ENCODE measurements around the gene EXD3.

The EXD3 gene

DNA sequence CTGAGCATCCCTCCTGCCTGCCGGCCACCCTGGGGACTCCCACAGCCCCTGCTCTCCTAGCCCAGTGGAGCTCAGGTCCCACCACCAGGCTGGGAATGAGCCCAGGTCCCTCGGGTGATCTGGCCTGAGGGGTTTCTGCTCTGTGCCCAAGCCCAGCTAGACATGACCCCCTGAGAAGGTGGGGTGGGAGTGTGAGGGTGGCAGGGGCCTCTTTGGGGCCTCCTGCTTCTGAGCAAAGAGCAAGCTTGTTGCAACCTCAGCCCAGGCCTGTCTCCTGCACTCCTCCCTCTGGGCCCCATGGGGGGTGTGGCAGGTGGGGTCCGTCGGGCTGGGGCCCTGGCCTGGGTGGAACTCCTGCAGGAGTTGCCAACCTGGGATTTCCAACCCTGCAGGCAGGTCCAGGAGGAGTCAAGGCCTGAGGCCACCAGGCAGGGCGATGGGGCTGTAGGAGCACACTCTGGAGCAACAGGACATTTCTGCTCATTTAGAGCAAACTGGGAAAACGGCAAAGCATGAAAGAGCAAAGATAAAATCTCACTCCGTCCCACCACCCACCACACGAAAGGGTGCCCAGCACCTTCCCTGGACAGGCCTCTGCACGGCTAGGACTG is 109.5 kb downstream of the EXD3 start:
- no peak for DNase-seq

DNA sequence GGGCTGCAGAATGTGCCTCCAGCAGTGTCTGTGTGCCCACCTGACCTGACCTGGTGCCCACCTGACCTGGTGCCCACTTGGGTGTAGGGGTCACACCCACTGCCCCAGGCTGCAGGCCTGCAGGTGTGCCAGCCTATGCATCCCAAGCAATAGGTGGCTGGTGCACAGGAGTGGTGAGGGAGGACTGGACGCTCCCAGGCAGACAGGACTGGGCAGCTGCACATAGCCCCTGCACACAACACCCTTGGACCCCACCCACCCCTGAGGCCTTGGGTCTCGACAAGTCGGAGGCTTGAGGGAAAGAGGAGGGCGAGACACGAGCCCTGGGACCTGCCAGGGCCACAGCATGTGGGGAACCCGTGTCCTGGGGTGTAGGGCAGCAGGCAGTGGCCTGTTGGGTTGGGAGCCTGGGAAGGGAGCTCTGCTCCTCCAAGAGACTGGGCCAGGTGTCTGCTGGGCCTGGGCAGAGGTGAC is 110.1 kb downstream of the EXD3 start:
- no peak for DNase-seq

DNA sequence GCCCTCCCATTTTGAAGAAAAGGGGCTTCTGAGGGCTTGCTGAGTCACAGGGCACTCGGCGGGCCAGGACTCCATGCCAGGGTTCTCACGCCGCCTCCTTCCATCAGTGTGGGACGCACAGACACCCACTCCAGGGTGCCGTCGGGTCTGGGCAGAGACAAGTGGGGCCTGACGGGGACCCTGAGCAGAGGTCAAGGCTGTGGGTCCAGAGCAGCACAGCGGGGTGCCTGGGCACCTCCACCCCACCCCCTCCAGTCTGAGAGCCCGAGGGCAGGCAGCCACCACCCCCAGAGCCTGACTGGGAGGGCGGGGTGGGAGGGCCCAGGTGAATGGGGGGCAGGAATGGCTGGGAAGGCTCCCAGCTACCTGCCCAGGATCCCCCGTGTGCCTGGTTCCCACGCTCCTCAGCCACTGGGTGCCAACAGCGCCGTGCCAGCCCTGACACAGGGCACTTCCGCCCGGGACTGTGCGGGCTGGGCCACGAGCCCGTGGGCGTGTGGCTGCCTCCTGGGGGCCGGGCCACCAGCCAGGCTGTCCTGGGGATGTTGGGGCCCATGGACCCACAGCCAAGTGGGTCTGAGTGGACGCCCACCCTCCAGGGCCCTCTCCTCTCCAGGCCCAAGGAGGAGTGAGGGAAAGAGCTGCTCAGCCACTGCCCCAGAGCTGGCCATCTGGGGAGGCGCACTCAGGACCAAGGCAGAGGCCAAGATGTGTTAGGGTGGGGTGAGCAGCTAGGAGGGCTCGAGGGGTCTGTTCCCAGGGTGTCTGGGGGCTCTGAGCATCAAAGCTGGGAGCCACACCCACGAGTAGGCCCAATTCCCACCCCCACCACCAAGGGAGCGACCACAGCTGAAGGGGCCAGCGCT is 110.7 kb downstream of the EXD3 start:
- DNase-seq = no peak

DNA sequence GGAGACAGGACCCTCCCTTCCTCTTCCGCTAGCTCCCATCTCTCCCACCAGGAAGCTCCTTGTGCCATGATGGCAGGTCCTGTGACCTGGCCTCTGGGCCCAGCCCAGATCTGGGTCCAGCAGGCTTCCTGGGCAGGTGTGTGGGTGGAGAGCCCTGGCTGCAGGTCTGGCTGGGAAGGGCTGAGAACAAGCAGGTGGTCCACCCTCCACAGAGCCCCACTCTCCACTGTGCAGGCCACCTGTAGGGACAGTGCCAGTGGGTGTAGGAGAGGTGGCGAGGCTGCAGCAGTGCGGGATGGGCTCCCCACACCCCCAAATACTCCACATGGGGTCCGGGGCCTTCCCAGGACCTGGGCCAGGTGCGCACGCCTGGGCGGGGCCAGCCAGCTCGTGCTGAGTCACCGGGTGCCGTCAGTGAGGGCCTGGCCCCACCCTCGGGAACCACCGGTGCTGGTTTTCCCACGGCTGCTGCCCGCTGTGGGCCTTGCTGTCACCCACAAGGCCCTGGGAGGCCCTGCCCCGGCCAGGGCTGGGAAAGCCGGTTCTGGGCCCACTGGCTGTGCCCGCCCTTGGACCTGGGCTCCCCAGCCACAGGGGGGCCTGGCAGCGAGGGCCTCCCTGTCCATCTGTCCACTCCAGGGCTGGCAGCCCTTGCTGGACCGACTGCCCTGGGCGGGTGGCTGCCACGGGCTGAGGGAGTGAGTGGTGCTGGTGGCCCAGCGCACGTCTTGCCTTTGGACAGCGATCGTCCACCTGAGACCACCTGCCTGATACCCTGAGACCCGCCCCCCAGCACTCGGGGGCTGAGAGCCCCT is 111.6 kb downstream of the EXD3 start:
- DNase-seq = no peak

DNA sequence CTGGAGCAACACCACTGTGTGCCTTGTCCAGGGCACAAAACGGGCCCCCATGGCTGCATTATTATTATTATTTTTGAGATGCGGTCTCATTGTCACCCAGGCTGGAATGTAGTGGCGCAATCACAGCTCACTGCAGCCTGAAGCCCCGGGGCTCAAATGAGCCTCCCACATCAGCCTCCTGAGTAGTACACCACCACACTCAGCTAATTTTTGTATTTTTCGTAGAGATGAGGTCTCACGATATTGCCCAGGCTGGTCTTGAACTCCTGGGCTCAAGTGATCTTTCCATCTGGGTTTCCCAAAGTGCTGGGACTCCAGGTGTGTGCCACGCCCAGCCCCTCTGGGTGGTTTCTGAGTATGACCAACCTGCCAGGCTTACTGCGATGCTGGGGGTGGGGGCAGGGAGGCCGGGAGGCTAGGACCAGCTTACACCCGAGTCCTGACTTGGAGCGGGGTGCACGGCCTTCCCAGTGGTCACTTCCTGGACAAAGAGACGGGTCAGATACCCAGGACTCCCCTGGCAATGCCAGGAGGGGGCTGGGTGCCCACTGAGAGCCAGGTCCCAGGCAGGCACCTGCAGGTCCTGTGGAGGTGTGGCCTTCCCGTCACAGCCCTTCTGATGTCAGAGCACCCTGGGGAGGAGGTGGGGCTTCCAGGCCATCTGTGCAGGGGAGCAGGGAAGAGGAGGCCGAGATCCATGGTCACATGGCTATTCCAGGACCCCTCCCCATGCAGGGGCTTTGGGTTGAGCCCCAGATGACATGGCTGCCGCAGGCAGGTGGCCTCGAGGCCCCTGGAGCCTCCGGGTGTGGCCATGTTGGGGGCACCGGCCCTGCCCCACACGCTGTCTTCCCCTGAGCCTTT is 112.5 kb downstream of the EXD3 start:
- DNase-seq = peak; percentile 72

DNA sequence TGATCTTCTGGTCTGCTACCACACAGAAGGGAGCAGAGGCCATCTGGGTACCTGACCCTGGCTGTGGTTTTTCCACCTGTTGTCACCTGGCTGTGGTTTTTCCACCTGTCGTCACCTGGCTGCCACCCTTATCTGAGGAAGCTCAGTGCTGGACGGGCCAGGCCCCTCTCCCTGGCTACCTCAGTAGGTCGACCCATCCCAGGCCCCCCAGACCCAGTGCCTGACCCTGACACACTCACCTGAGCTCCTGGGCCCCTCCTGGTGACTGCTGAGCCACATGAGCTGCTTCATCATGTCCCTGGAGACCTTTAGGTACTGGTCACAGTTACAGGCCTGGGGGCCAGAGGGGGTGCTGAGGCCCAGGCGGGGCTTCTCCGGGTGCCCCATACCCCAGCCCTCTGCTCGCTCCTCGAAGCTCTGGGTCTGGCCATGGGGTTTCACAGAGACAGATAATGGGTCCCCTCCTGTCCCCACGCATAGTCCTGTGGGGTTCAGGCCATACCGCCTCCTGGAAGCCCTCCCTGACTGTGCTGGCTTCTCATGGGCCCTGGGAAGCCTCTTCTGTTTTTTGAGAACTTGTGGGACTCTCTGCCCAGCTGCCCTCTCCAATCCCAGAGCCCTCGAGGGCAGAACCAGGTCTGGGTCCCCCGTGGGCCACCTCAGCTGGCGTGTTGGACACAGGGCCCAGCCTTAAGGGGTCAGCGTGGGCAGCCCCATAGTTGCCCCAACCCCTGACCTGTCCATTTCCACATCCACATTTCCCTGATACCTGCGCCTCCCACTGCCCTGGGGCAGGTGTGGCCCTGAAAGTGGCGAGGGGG is 113.4 kb downstream of the EXD3 start:
- DNase-seq = no peak

DNA sequence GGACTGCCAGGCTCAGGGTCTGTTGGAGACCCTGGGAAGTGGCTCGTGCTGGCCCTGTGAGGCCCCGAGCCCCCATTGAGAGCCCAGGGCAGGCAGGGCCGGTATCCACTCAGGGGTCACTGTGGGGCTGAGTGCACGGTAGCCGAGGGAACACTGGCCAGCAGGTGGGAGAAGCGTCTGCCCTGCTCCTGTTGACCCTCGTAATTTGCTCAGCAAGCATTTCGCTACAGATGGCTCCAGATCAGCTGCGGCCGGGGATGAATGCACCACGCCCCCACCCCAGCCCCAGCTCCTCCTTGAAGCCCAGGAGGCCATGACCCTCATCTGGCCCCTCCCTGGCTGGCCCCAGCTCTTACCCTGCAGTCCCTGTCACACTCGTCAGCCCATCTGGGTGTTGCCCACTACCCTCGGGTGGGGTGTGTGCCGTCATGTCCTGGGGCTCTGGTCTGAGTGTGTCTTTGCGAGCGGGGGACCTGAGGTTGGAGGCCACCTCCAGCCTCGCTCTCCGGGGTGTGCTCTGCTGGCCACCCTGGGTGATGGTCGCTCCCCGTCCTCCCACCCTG is 114.8 kb downstream of the EXD3 start:
- DNase-seq = no peak

DNA sequence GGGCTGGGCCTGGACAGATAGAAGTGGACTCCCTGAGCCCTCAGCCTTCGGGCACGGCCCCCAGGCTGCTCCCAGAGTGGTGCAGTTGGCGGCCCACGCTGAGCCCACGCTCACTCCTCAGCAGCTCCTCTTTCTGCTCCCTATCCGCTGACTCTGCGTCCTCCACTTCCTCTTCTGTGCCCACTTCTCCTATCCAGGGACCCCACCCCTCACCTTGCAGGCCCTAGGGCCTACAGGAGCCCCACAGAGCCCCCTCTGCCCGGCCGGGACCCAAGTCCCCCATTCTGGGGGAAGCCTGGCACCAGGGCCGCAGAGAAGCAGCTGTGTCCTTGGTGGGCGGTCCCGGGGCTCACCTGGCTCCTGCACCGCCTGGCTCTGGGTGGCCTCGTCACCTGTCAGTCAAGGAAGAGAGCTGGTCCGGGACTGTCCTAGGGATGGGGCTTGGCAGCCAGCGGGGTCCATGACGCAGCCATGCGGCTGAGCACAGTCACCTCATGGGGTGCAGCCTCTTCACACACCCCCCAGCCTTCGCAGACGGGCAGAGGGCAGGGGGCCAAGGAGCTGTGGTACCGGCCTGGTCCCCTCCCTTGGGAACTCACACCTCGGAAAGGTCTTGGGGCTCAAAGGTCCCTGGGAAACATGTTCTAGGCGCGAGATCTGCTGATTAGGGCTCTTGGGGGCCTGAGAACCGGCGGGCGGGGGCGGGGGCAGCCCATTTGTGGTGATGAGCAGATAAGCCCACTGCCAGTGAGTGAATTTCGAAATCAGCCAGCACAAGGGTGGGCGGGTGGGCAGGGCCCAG is 115.5 kb downstream of the EXD3 start:
- DNase-seq = no peak

DNA sequence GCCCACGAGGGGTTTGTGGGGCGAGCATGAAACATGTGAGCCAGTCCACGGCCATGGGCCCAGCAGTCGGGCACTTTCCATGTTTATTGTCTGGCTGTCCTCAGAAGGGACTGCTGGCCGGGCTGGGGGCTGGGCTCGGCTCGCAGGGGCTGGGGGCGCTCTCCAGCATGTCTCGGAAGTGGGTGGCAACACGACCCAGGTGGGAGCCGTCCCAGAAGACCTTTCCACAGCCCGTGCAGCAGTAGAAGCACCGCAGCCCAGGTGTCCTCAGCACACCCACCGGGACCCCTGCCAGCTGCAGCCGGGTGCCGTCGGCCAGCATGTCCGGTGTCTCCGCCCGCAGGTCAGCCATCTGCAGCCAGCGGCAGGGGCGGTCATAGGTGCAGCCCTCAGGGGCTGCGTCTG is 116.1 kb downstream of the EXD3 start:
- no peak for DNase-seq

DNA sequence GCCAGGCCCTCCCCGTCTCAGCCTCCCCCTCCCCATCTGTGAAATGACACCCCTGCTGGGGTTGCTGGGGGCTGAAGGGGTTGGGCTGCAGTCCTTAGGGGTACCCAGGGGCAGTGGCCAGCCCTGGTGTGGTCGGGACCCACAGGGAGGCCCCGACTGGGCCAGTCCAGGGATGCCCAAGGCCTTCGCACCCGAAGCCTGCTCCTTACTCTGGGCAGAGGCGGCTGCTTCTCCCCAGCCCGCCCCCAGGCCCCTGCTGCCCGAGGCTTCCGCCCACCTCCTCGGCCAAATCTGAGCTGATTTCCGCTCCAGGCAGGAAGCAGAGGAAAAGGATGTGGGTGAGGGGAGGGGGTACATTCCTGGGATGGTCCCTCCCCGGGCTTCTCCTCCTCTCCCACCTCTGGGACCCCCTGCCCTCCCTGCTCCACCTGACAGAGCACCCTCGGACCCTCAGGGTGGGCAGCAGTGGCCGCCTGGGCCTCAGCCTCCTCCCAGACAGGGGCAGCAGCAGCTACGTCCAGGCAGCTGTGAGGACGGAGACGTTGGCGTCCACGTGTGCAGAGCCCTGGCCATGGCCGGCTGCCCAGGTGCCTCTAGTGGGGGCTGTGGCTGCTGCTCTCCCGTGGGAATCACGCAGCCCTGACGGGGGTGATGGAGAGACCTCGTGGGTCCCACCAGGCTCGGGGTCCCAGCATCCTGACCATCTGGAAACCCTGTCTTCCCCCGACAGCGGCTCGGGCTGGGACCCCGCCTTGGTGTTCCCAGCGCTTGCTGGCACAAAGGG is 116.7 kb downstream of the EXD3 start:
- no peak for DNase-seq

DNA sequence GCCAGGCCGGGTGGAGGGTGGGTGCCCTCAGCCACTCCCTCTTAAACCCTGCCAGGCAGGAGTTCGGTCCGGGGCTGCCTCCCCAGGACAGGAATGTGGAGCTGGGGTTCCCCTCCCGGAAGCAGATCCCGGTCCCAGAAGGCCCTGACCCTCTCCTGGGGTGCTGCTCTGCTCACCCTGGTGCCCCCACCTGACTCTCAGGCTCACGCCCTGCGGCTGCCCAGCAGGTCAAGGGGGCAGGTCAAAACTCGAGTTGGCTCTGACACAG is 117.2 kb downstream of the EXD3 start:
- no peak for DNase-seq

DNA sequence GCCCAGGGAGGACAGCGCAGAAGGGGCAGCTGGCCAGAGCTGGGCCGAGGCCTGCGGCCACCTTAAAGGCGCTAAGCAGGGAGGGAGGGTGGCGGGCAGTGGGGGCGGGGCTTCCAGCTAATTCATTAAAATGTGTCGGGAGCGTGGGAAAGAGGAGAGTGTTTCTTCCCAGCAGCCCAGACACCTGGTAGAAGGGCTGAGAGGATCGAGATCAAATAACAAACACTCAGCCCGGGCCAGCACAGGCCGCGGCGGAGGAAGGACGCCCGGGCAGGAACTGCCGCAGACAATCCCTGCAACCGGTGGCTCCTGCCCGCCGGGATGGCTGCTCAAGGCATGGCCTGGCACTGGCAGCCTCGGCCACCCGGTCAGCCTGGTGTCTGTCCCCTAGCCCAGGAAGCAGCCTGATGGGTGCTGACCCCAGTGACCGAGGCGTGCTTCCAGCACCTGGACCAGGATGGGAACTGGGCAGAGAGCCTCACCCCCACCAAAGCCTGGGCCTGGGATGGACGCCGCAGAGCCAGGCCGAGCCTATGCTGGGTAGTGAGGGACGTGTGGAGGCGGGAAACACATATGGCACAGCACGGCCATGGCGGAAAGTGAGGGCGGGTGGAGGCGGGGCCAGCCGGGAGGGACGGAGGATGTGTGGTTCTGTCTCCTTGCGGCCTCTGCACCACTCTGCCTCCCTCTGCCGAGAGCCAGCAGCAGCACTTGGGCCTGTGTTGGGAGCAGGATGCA is 117.7 kb downstream of the EXD3 start:
- DNase-seq = peak; percentile 51

DNA sequence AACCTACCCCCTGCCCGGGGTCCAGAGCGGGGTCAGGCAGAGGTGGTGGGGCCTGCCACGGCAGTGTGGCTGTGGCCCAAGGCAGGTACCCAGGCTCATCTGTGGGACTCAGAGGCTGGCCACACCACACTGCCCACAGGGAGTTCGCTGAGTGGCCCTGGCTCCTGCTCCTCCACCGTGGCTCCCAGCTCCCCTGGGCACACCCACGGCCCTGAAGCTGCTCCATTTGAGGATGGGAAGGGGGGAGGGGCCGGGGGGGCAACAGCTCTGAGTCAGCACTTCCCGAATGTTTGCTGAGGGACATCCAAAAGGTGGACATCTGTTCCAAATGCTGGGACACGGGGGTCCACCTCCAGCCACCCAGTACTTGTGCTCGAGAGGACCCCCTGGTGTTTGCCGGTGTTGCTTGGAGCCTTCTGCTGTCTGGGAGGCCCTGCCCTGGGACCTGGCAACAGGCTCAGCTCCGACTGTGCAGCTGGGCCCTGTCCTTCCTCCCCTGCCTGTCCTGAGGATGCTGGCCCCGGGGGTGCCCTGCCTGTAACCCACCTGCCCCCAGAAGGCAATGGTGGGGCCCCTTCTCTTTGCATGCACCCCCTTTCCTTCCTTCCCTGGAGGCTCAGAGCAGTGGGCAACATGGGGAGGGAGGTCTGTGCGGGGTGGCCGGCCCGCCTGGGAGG is 118.4 kb downstream of the EXD3 start:
- no peak for DNase-seq

DNA sequence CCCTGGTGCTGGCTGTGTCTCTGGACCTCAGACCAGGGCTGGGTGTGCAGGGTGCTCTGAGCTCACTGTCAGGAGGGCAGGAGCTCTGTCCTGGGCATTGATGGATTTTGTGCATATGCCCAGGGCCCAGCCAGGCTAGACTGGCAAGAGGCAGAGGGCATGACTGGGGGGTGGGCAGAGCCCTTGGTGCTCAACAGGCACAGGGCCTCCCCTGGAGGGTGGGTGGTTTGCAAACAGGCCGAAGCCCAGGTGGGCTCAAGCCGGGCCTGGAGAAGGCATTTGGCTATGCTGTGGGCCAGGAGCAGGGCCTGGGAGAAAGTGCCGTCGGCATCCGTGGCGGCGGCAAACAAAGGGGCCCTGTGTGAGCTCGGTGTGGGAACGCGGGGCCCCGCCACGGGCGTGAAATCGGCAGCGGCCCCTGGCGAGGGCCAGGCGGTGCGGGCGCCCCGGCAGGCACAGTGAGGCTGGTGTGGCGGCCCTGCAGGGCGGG is 119.0 kb downstream of the EXD3 start:
- DNase-seq = no peak

DNA sequence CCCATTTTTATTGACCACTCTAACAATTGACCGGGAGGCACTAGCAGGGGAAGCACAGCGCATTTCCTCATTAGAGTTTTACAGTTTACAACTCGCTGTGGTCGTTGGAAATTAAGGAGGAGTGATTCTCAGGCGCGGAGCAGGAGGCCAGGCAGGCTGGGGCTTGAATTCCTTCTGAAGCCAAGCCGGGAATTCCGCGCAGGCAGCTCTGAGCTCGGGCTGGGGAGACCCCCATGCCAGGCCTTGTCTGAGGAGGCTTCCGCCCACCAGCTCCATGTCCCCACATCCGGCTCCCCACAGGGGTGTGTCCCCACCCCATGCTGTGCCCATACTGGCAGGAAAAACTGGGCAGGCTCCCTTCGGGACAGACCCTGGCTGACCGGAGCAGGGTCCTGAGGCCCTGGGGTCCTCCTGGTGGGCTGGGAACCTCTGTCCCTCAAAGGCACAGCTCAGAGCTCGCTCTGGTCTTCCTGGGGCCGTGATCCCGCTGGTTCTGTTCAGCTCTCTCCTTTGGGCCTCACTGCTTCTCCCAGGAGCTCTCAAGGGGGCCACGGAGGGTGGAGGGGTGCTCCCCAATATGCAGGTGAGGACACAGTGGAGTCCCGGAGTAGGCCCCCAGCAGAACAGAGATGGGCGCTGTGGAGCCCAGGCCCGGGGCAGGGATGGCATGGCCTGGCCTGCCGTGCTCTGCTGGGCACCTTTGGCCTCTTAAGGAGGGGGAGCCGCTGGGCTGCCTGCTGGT is 119.6 kb downstream of the EXD3 start:
- DNase-seq = no peak

DNA sequence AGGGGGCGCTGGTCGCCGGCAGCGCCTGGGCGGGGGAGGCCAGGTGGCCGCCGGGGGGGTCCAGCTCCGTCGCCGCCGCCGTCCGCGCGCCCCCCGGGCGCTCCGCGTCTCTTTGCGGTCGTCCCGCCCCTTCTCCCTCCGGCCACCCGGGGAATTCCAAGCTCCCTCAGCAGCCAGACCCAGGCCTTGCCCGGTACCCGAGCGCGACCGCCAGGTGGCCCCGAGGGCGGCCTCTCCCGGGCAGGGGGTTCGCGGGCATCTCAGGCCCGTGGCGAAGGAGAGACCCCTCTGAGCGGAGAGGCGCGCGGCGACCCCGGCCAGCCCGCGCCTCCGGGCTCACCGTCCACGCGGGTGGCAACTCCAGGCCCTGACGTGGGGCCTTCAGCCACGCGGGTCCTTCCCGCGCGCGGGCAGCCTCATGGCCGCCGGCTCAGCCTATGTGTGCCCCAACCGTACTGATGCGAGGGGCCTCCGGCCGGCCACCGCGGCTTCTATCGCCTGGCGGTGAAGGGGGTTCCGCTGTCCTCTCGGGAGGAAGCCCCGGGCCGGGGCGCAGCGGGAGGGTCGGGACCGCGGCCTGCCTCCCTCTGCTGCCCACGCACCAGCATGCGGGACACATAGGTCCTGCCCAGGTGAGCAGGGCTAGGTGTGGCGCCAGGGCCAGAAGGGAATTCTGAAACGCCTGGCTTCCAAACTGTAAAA is 120.4 kb downstream of the EXD3 start:
- DNase-seq = peak; percentile 60

DNA sequence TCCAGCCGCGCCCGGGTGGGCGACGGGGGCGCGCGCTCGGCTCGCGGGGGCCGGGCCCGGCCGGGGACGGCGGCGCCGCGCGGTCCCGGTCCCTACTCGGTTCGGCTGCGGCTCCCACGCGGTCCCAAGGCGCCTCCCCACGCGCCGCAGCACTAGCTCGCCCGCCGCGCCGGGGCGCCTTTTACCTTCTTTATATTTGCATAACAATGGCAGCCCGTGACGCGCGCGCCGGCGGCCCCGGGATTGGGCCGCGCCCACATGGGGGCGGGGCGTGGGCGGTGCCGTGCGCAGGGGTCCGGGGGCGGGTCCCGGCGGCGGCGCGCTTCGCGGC is 120.9 kb downstream of the EXD3 start, which contains the start of gene NRARP:
NRARP (minus strand) TSS at position 154 of the 331 bp plus-strand sequence. CDS start 343 bp downstream, outside the sequence.
- peak; percentile 87 for DNase-seq

All from NCI-H1436 (cell line).